SK-N-SH treated with all-trans-retinoic acid at 6 μM for 48 hours (cell line): ENCODE measurements around the gene NT5C.

Source experiments
- ATAC-seq: fragments of 200-7000 bp; cut with Tn5 transposase; 3 replicates; pipeline ENCODE4 v1.9.1; 2020; ENCODE audit warnings: mild to moderate bottlenecking, moderate library complexity
- ARNTL ChIP-seq: fragments of 450-650 bp; formaldehyde crosslinking; IDR thresholded peaks from 2 replicates; pipeline ENCODE4 v1.5.0; 2020; ENCODE audit warnings: low read depth, mild to moderate bottlenecking, moderate library complexity, borderline replicate concordance
- BACH2 ChIP-seq: fragments of 250-450 bp; sonication (Bioruptor Pico); IDR thresholded peaks from 2 replicates; pipeline ENCODE4 v1.9.0; 2021; ENCODE audit warnings: mild to moderate bottlenecking, borderline replicate concordance
- CREB5 ChIP-seq: fragments of 250-450 bp; sonication (Bioruptor Pico); IDR thresholded peaks from 2 replicates; pipeline ENCODE4 v1.5.1; 2020; ENCODE audit warnings: low read depth, mild to moderate bottlenecking, moderate library complexity
- CSDC2 ChIP-seq: fragments of 250-450 bp; sonication (Bioruptor Pico); IDR thresholded peaks from 2 replicates; pipeline ENCODE4 v1.5.0; 2020; ENCODE audit warnings: mild to moderate bottlenecking, moderate library complexity
- ESRRG ChIP-seq: fragments of 250-450 bp; sonication (Bioruptor Pico); IDR thresholded peaks from 2 replicates; pipeline ENCODE4 v1.6.1; 2021; ENCODE audit warnings: mild to moderate bottlenecking
- GLIS3 ChIP-seq: fragments of 250-450 bp; sonication (Bioruptor Pico); IDR thresholded peaks from 2 replicates; pipeline ENCODE4 v1.5.0; 2020; ENCODE audit warnings: mild to moderate bottlenecking, moderate library complexity
- ISL1 ChIP-seq: fragments of 250-450 bp; sonication (Bioruptor Pico); IDR thresholded peaks from 2 replicates; pipeline ENCODE4 v2.1.2; 2022; ENCODE audit warnings: mild to moderate bottlenecking, moderate library complexity
- OSR1 ChIP-seq: fragments of 250-450 bp; sonication (Bioruptor Pico); IDR thresholded peaks from 2 replicates; pipeline ENCODE4 v1.8.0; 2022; ENCODE audit warnings: moderate library complexity, mild to moderate bottlenecking, inconsistent platforms
- POU6F1 ChIP-seq: fragments of 250-450 bp; sonication (Bioruptor Pico); IDR thresholded peaks from 2 replicates; pipeline ENCODE4 v1.8.0; 2021; ENCODE audit warnings: low read depth, mild to moderate bottlenecking, moderate library complexity, borderline replicate concordance
- PPARA ChIP-seq: fragments of 250-450 bp; sonication (Bioruptor Pico); IDR thresholded peaks from 2 replicates; pipeline ENCODE4 v1.5.0; 2020; ENCODE audit warnings: mild to moderate bottlenecking, borderline replicate concordance
- SNAI2 ChIP-seq: fragments of 250-450 bp; sonication (Bioruptor Pico); IDR thresholded peaks from 2 replicates; pipeline ENCODE4 v1.5.0; 2020; ENCODE audit warnings: mild to moderate bottlenecking, moderate library complexity
- TOX ChIP-seq: fragments of 250-450 bp; sonication (Bioruptor Pico); IDR thresholded peaks from 2 replicates; pipeline ENCODE4 v1.8.0; 2021; ENCODE audit warnings: mild to moderate bottlenecking, moderate library complexity, borderline replicate concordance
- TSHZ2 ChIP-seq: fragments of 250-450 bp; sonication (Bioruptor Pico); IDR thresholded peaks from 2 replicates; pipeline ENCODE4 v1.5.0; 2020; ENCODE audit warnings: mild to moderate bottlenecking, moderate library complexity
- ZC3H10 ChIP-seq: fragments of 250-450 bp; sonication (Bioruptor Pico); IDR thresholded peaks from 2 replicates; pipeline ENCODE4 v1.5.1; 2021; ENCODE audit warnings: mild to moderate bottlenecking, moderate library complexity
- ZFP3 ChIP-seq: fragments of 250-450 bp; sonication (Bioruptor Pico); IDR thresholded peaks from 2 replicates; pipeline ENCODE4 v1.5.0; 2020; ENCODE audit warnings: mild to moderate bottlenecking, moderate library complexity
- ZFP30 ChIP-seq: fragments of 450-650 bp; formaldehyde crosslinking; IDR thresholded peaks from 2 replicates; pipeline ENCODE4 v1.5.0; 2022; ENCODE audit warnings: mild to moderate bottlenecking, moderate library complexity
- ZNF565 ChIP-seq: fragments of 450-650 bp; formaldehyde crosslinking; conservative IDR thresholded peaks from 2 replicates; pipeline ENCODE4 v1.5.0; 2020; ENCODE audit warnings: low read depth, mild to moderate bottlenecking, moderate library complexity
- ZNF70 ChIP-seq: fragments of 450-650 bp; formaldehyde crosslinking; IDR thresholded peaks from 2 replicates; pipeline ENCODE4 v1.5.0; 2020; ENCODE audit warnings: mild to moderate bottlenecking, moderate library complexity
- ZNF8 ChIP-seq: fragments of 450-650 bp; formaldehyde crosslinking; IDR thresholded peaks from 2 replicates; pipeline ENCODE4 v1.5.0; 2020; ENCODE audit warnings: mild to moderate bottlenecking, moderate library complexity
- TF ChIP-seq, protein P1 (sequence below): fragments of 250-450 bp; sonication (Bioruptor Pico); IDR thresholded peaks from 2 replicates; pipeline ENCODE4 v1.5.1; 2021; ENCODE audit warnings: mild to moderate bottlenecking, moderate library complexity
- TF ChIP-seq, protein P2 (sequence below): fragments of 250-450 bp; sonication (Bioruptor Pico); IDR thresholded peaks from 2 replicates; pipeline ENCODE4 v1.8.0; 2020; ENCODE audit warnings: mild to moderate bottlenecking, moderate library complexity, borderline replicate concordance

Gene NT5C

DNA sequence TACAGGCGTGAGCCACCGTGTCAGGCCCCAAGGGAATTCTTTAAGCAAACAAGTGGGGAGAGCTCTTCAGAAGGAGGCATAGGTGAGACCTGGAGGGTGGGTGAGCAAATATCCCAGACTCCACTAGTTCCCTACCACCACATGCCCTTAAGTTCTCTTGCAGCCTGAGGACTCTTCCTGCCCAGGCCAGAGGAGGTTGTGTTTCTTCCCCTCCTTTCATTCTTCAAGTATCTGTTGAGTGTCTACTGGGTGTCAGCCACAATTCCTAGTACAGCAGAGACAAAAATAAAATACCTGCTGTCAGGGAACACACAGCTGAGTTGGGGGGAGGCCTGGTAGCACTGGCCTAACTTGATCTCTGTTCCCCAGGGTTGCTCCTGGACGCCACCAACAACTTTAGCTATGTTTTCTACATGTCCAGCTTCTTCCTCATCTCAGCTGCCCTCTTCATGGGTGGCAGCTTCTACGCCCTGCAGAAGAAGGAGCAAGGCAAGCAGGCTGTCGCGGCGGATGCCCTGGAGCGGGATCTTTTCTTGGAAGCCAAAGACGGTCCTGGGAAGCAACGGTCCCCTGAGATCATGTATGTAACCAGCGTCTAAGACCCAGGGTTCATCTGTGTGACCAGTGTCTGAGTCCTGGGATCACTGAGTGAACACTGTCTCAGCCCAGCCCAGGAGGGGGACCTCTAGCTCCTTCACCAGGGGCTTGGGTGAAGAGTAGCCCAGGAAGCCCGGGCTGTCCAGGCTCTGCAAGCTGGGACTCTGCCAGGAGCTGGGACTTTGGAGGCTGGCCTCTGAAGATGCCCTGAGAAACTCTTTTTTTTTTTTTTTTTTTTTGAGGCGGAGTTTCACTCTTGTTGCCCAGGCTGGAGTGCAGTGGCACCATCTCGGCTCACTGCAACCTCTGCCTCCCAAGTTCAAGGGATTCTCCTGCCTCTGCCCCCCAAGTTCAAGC lies 27.7 kb downstream of the NT5C start:
- peak; percentile 9; the same call in 1 of the 3 replicates for ATAC-seq
- no peak for TF ChIP-seq ZNF70 (CRISPR knock-in tag)

GRCh38 chr17:75102385-75102821 lies 29.1 kb downstream of the NT5C start:
- no peak for ATAC-seq
- no peak for TF ChIP-seq TSHZ2 (CRISPR knock-in tag)
- TF ChIP-seq PPARA: no peak
- no peak for TF ChIP-seq ZFP3 (CRISPR knock-in tag)
- TF ChIP-seq CREB5 (CRISPR knock-in tag): no peak
- TF ChIP-seq ARNTL (CRISPR knock-in tag): no peak
- TF ChIP-seq SNAI2: no peak
- no peak for TF ChIP-seq ZFP30 (CRISPR knock-in tag)
- no peak for TF ChIP-seq ZNF8 (CRISPR knock-in tag)

GRCh38 chr17:75099881-75100595 lies 31.5 kb downstream of the NT5C start:
- TF ChIP-seq TOX (CRISPR knock-in tag) (no peak), SNAI2 (no peak), TSHZ2 (CRISPR knock-in tag) (no peak), ARNTL (CRISPR knock-in tag) (no peak), ISL1 (no peak), PPARA (no peak), ZFP3 (CRISPR knock-in tag) (no peak), ZC3H10 (CRISPR knock-in tag) (no peak), CREB5 (CRISPR knock-in tag) (no peak), GLIS3 (CRISPR knock-in tag) (no peak), ESRRG (CRISPR knock-in tag) (no peak), CSDC2 (CRISPR knock-in tag) (no peak), BACH2 (CRISPR knock-in tag) (no peak), POU6F1 (no peak), ZFP30 (CRISPR knock-in tag) (no peak), ZNF565 (CRISPR knock-in tag) (no peak), OSR1 (CRISPR knock-in tag) (no peak), ZNF8 (CRISPR knock-in tag) (no peak)
- TF ChIP-seq, protein P1, sequence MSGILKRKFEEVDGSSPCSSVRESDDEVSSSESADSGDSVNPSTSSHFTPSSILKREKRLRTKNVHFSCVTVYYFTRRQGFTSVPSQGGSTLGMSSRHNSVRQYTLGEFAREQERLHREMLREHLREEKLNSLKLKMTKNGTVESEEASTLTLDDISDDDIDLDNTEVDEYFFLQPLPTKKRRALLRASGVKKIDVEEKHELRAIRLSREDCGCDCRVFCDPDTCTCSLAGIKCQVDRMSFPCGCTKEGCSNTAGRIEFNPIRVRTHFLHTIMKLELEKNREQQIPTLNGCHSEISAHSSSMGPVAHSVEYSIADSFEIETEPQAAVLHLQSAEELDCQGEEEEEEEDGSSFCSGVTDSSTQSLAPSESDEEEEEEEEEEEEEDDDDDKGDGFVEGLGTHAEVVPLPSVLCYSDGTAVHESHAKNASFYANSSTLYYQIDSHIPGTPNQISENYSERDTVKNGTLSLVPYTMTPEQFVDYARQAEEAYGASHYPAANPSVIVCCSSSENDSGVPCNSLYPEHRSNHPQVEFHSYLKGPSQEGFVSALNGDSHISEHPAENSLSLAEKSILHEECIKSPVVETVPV (CRISPR knock-in tag): no peak
- TF ChIP-seq, protein P2, sequence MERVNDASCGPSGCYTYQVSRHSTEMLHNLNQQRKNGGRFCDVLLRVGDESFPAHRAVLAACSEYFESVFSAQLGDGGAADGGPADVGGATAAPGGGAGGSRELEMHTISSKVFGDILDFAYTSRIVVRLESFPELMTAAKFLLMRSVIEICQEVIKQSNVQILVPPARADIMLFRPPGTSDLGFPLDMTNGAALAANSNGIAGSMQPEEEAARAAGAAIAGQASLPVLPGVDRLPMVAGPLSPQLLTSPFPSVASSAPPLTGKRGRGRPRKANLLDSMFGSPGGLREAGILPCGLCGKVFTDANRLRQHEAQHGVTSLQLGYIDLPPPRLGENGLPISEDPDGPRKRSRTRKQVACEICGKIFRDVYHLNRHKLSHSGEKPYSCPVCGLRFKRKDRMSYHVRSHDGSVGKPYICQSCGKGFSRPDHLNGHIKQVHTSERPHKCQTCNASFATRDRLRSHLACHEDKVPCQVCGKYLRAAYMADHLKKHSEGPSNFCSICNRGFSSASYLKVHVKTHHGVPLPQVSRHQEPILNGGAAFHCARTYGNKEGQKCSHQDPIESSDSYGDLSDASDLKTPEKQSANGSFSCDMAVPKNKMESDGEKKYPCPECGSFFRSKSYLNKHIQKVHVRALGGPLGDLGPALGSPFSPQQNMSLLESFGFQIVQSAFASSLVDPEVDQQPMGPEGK (CRISPR knock-in tag): no peak
- no peak for ATAC-seq
